SU-DHL-6 (cell line): ENCODE results near the gene FFAR4.

Source experiments
- H2AFZ ChIP-seq: fragments of 200-600 bp; sonication (generic); 2 replicates; pipeline ENCODE4 v1.6.1; 2014; ENCODE audit warnings: low read depth, mild to moderate bottlenecking, moderate library complexity, mixed read lengths, antibody characterized with exemption, low read length; ENCODE audit not compliant: severe bottlenecking
- H3F3A ChIP-seq: fragments of 200-600 bp; shearing (Covaris generic); 2 replicates; pipeline ENCODE4 v1.6.0; 2016; ENCODE audit warnings: antibody characterized with exemption, mild to moderate bottlenecking; ENCODE audit not compliant: insufficient read depth
- H3K27ac ChIP-seq: fragments of 200-600 bp; sonication (generic); 2 replicates; pipeline ENCODE4 v1.5.1; 2016; ENCODE audit warnings: low read depth, mild to moderate bottlenecking, low read length, moderate library complexity, mixed read lengths
- H3K27me3 ChIP-seq: fragments of 200-600 bp; sonication (generic), shearing (Covaris generic); 2 replicates; pipeline ENCODE4 v1.6.0; 2014; ENCODE audit warnings: mild to moderate bottlenecking, low read length
- H3K36me3 ChIP-seq: fragments of 200-600 bp; sonication (generic); 2 replicates; pipeline ENCODE4 v1.6.1; 2014; ENCODE audit warnings: mild to moderate bottlenecking, low read length, mixed read lengths
- H3K4me2 ChIP-seq: fragments of 300-600, 200-600 bp; shearing (Covaris generic), sonication (generic); 2 replicates; pipeline ENCODE4 v1.6.0; 2014; ENCODE audit warnings: low read length, low read depth, mild to moderate bottlenecking; ENCODE audit not compliant: poor library complexity, severe bottlenecking
- H3K4me3 ChIP-seq: fragments of 200-600 bp; sonication (generic); 2 replicates; pipeline ENCODE4 v1.5.1; 2014; ENCODE audit warnings: antibody characterized with exemption, low read length, mild to moderate bottlenecking, mixed read lengths; ENCODE audit not compliant: insufficient read depth, poor library complexity, severe bottlenecking
- H3K79me2 ChIP-seq: fragments of 200-600 bp; sonication (generic); 2 replicates; pipeline ENCODE4 v1.6.1; 2014; ENCODE audit warnings: mild to moderate bottlenecking, low read length, moderate library complexity; ENCODE audit not compliant: insufficient read depth
- H3K9ac ChIP-seq: fragments of 200-600 bp; sonication (generic); 2 replicates; pipeline ENCODE4 v1.7.0; 2014; ENCODE audit warnings: mild to moderate bottlenecking, low read length
- H3K9me2 ChIP-seq: fragments of 200-600 bp; sonication (generic); replicated peaks from 2 replicates; pipeline ENCODE4 v1.6.1; 2014; ENCODE audit warnings: low read length; ENCODE audit not compliant: insufficient read depth
- H3K9me3 ChIP-seq: fragments of 200-600 bp; sonication (generic); 2 replicates; pipeline ENCODE4 v1.6.1; 2014; ENCODE audit warnings: low read length, mixed read lengths; ENCODE audit not compliant: insufficient read depth
- H4K20me1 ChIP-seq: fragments of 200-600 bp; sonication (generic); 2 replicates; pipeline ENCODE4 v1.6.1; 2014; ENCODE audit warnings: low read depth, mild to moderate bottlenecking, antibody characterized with exemption, low read length, moderate library complexity, mixed read lengths
- CTCF ChIP-seq: fragments of 200-600 bp; sonication (generic); IDR thresholded peaks from one replicate; pipeline ENCODE4 v1.5.1; 2017; ENCODE audit warnings: antibody characterized with exemption, mild to moderate bottlenecking, low read length, moderate library complexity; ENCODE audit not compliant: insufficient read depth, poor library complexity, severe bottlenecking
- EZH2phosphoT487 ChIP-seq: fragments of 200-600 bp; sonication (generic), shearing (Covaris generic); conservative IDR thresholded peaks from 2 replicates; pipeline ENCODE4 v1.6.1; 2018; ENCODE audit warnings: mild to moderate bottlenecking, antibody characterized with exemption, low read length, moderate library complexity, mixed read lengths

FFAR4 gene

DNA sequence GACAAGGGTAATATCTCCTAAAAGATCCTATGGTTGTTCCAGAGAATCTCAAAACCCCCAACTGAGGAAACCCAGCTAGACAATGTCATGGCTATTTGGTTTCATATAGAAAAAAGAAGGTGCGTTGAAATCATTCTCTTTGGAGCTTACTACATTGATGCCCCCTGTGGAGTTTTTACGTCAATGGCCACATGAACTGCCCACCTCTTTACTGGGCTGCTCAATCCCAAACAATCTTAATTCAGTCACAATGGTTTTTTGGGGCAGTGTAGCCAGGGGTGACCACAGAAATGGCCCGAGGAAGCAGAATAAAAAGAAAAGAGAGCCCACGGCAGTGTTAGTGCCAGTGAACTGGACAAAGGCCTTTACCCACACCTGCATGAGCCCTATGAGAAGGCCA is 26.8 kb downstream of the FFAR4 start:
- Histone ChIP-seq H4K20me1 (no peaks in the 10 kb centered on the region), H3K9me2 (no peaks in the 10 kb centered on the region), H3F3A (no peaks in the 10 kb centered on the region), H3K4me3 (no peak overlapping the region), H3K27ac (no peak overlapping the region), H3K4me2 (no peak overlapping the region), H3K27me3 (no peaks in the 10 kb centered on the region), H3K9ac (no peak overlapping the region), H3K36me3 (no peaks in the 10 kb centered on the region), H2AFZ (no peak overlapping the region), H3K79me2 (no peaks in the 10 kb centered on the region), H3K9me3 (no peaks in the 10 kb centered on the region)
- TF ChIP-seq EZH2phosphoT487 = no peak
- TF ChIP-seq CTCF = no peak

GRCh38 chr10:93593749-93594148 is 27.3 kb downstream of the FFAR4 start:
- Histone ChIP-seq H2AFZ (no peak overlapping the region), H3K9ac (no peak overlapping the region), H3F3A (no peaks in the 10 kb centered on the region), H3K27ac (no peak overlapping the region), H4K20me1 (no peaks in the 10 kb centered on the region), H3K9me2 (no peaks in the 10 kb centered on the region), H3K27me3 (no peaks in the 10 kb centered on the region), H3K36me3 (no peaks in the 10 kb centered on the region), H3K79me2 (no peaks in the 10 kb centered on the region), H3K4me2 (no peak overlapping the region), H3K4me3 (no peak overlapping the region), H3K9me3 (no peaks in the 10 kb centered on the region)
- TF ChIP-seq CTCF (no peak), EZH2phosphoT487 (no peak)

DNA sequence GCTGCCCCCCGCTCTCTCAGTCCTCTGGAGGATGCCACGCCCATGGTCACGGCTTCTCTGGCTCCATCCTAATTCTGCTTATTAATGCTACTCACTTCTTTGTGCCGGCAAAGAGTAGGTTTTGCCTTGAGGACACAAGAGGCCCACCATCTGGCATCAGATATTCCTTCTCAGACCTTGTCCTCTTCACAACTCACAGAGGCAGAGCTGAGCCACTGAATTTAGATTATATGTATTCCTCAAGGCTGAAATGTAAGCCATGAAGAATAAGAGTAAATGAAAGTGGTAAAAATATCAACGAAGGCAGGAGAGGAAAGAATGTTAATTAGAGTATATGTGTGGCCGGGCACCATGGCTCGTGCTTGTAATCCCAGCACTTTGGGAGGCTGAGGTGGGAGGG is 28.1 kb downstream of the FFAR4 start:
- H3K79me2 ChIP-seq = no peaks in the 10 kb centered on the region

More for the DNA sequence above, 28.1 kb downstream of the FFAR4 start:
- TF ChIP-seq EZH2phosphoT487 = no peak
- no peak for TF ChIP-seq CTCF
- no peaks in the 10 kb centered on the region for H3K27me3 ChIP-seq
- H4K20me1 ChIP-seq = no peaks in the 10 kb centered on the region
- H3K36me3 ChIP-seq = no peaks in the 10 kb centered on the region
- no peaks in the 10 kb centered on the region for H3F3A ChIP-seq
- H3K9me2 ChIP-seq = no peaks in the 10 kb centered on the region
- no peak overlapping the region for H3K27ac ChIP-seq
- H3K4me3 ChIP-seq = no peak overlapping the region
- no peak overlapping the region for H3K9ac ChIP-seq
- H3K9me3 ChIP-seq = no peaks in the 10 kb centered on the region
- no peak overlapping the region for H2AFZ ChIP-seq
- no peak overlapping the region for H3K4me2 ChIP-seq
